Epithelial cell of esophagus (primary cell): ENCODE measurements around the gene DAD1.

Source experiments
- DNase-seq: peaks from one replicate; pipeline ENCODE4 v3.0.0; 2010; ENCODE audit warnings: low read depth
- H3K4me3 ChIP-seq: 2 replicates; pipeline ENCODE4 v1.5.1; 2011; ENCODE audit warnings: mild to moderate bottlenecking, low read length, control low read depth
- TF ChIP-seq, protein P1 (sequence below): IDR thresholded peaks from 2 replicates; pipeline ENCODE4 v1.5.1; 2011; ENCODE audit warnings: low read depth, mild to moderate bottlenecking, low read length, control low read depth, inconsistent platforms; ENCODE audit not compliant: insufficient read depth; ENCODE audit errors: missing control alignments

Gene DAD1

DNA sequence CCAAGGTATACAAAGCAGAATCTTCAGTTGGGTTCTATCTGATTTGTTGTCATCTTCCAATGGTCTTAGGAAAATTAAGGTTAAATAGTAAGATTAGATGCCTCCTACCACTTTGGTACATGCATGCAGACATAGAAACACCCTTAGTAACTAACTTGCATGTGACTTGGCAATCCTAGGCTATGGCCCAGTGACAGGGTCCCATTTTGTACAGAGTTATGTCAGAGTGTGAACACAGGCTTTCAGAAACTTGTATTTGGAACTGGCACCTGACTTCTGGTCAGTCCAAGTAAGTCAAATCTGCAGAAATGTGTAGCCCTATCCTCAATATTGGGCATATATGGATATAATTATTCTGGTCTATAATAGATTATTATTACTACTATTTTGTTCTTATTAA lies 53.1 kb downstream of the DAD1 start:
- TF ChIP-seq, protein P1, sequence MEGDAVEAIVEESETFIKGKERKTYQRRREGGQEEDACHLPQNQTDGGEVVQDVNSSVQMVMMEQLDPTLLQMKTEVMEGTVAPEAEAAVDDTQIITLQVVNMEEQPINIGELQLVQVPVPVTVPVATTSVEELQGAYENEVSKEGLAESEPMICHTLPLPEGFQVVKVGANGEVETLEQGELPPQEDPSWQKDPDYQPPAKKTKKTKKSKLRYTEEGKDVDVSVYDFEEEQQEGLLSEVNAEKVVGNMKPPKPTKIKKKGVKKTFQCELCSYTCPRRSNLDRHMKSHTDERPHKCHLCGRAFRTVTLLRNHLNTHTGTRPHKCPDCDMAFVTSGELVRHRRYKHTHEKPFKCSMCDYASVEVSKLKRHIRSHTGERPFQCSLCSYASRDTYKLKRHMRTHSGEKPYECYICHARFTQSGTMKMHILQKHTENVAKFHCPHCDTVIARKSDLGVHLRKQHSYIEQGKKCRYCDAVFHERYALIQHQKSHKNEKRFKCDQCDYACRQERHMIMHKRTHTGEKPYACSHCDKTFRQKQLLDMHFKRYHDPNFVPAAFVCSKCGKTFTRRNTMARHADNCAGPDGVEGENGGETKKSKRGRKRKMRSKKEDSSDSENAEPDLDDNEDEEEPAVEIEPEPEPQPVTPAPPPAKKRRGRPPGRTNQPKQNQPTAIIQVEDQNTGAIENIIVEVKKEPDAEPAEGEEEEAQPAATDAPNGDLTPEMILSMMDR: no peak
- H3K4me3 ChIP-seq: no peak overlapping the region
- no peak for DNase-seq

DNA sequence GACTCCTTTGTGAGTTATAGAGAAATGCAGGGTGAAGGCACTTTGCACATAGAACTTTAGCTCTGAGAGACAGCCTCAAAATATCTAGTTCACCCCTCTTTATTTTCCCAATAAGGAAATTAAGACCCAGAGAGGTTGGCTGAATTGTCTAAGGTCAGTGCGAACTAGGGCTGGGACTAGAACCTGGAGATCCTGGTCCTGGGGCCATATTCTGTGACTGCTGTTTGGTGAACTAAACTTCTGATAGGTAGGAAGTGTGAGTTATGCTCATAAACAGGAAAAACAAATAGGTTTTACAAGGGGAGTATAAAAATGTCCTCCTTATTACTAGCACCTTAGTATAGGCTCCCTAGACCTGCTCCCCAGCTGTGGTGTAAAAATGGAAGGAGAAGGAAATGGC lies 53.9 kb downstream of the DAD1 start:
- TF ChIP-seq, protein P1: no peak
- H3K4me3 ChIP-seq: no peak overlapping the region
- DNase-seq: no peak

DNA sequence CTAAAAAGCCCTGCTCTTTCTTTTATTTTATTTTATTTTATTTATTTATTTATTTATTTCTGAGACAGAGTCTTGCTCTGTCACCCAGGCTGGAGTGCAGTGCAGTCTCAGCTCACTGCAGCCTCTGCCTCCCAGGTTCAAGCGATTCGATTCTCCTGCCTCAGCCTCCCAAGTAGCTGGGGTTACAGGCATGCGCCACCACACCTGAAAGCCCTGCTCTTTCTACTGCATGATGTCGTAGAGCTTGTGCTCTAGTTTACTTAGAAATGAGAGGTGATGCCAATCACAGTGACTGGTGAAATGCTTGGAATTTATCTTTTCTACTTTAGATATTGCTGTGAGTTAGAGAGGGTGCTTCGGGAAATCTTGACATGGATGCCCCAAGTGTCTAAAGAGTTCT lies 54.5 kb downstream of the DAD1 start:
- TF ChIP-seq, protein P1: no peak
- DNase-seq: no peak
- no peak overlapping the region for H3K4me3 ChIP-seq

DNA sequence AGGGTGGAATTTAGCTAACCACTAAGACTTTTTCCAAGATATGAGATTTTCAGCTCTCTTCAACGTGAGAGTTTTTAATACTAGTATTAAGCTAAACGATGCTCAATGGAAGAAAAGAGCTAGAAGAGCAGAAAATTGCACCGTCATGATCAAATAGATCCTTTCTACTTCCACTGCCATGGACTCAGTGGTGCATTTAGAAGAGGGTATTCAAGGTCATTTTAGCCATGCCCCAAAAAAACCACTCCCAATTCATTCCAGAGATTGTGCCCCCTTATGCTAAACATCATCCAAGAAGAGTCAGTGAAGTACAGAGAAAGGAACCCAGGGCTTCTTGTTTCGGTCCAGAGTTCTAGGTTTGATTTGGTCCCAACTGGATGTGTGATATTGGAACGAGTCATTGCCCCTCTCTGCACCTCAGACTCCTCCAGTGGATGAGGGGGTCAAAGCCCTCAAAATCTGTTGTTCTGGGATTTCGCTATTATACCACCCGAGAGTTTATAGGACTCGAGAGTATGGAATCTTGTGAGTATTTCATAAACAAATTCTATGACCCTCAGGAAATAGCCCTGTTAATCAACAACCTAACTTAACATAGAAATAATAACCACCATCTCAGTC lies 55.2 kb downstream of the DAD1 start:
- TF ChIP-seq, protein P1: no peak
- DNase-seq: no peak
- no peak overlapping the region for H3K4me3 ChIP-seq

DNA sequence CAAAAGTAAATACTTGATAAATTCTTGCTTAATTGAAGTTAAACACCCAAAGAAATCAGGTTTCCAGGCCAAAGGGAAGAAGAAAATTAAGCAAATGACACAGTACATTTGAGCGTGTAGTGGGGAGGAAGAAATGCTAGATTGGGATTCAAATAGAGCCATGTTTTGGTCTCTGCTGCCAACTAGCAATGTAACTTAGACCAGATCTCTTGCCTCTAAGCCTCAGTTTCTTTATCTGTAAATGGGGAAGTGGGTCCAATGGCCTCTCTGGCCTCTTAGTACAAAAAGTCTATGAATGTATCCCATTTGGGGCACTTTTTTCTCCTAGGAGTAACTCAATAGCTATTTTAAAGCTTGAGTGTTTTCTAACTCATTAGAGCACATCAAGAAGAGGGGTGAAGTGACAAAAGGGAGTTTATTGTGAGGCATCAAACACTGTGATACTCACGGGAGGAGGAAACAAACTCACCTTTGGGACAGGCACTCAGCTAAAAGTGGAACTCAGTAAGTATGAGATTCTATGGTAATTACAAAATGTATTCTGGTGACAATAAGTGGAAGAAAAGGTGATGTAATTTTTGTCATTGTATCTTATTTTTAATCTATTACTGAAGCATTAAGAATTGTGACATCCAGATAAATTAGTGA lies 55.8 kb downstream of the DAD1 start:
- TF ChIP-seq, protein P1: no peak
- no peak for DNase-seq
- H3K4me3 ChIP-seq: no peak overlapping the region

DNA sequence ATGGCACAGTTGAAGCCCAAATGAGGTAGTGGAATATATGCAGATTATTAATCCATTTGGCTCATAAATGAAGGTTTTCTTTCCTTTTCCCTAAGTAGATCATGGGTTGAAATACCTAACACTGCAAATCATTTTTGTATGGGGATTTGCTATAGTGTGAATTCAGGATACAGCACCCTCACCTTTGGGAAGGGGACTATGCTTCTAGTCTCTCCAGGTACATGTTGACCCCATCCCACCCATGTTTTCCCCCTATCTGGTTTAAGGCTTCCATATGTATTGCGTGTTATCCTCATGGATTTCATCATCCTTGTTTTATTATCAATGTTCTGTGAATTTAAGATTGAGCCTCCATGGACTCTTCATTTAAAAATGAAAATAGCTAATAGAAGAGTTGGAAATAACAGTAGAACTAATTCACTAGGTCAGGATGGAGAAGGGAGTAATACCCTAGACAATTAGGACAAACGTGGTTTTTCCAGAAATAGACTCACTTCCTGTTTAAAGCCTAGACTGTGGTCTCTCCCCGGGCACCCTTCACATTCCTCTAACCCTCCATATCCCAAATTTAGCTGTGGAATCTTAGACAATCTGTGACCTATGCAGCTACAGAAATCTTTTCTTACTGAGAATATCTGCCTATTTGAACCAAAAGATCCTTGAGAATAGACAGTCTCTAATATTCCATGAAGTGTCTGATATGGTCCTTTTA lies 56.5 kb downstream of the DAD1 start:
- TF ChIP-seq, protein P1: no peak
- no peak overlapping the region for H3K4me3 ChIP-seq
- DNase-seq: no peak
